Spleen (tissue), 11 donors: ENCODE measurements around the gene CNTD1. TPM values are rescaled to one million over a fixed set of nuclear protein-coding genes. Genes with fewer than 3 reads are reported as not detected.
A peak's percentile ranks its signal among the peaks of the same experiment; 100 is the strongest.

ENCODE experiments used
- DNase-seq: peaks from one replicate; pipeline ENCODE4 v3.0.0-alpha.2; 2020
- H3K27ac ChIP-seq, 8 donors: fragments of 200-600 bp; sonication (generic) in 7 of 8; 1 replicate in 4 of 8; 2 replicates in 4 of 8; pipeline versions ENCODE4 v1.5.0 to v1.8.0; 2016 to 2021; ENCODE audit warnings: inconsistent platforms in 4 of 8, mild to moderate bottlenecking in 4 of 8, moderate library complexity in 1 of 8
- H3K27me3 ChIP-seq, 7 donors: fragments of 200-600 bp; sonication (generic) in 6 of 7; replicated peaks in 1 of 7; 1 replicate in 4 of 7; 2 replicates in 3 of 7; pipeline versions ENCODE4 v1.5.0 to v1.8.0; 2016 to 2021; ENCODE audit warnings: inconsistent platforms in 3 of 7, mild to moderate bottlenecking in 1 of 7
- H3K36me3 ChIP-seq, 6 donors: fragments of 200-600 bp; sonication (generic) in 5 of 6; 1 replicate in 4 of 6; 2 replicates in 2 of 6; pipeline versions ENCODE4 v1.5.0 to v1.8.0; 2016 to 2021; ENCODE audit warnings: inconsistent platforms in 2 of 6
- H3K4me1 ChIP-seq, 6 donors: fragments of 200-600 bp; sonication (generic) in 5 of 6; 1 replicate in 3 of 6; 2 replicates in 3 of 6; pipeline versions ENCODE4 v1.5.0 to v1.8.0; 2016 to 2021; ENCODE audit warnings: inconsistent platforms in 3 of 6
- H3K4me3 ChIP-seq, 8 donors: fragments of 200-600 bp; sonication (generic) in 7 of 8; 1 replicate in 4 of 8; 2 replicates in 4 of 8; pipeline versions ENCODE4 v1.5.0 to v1.8.0; 2016 to 2021; ENCODE audit warnings: inconsistent platforms in 4 of 8, mild to moderate bottlenecking in 4 of 8, moderate library complexity in 2 of 8
- H3K9me3 ChIP-seq, 8 donors: fragments of 200-600 bp; sonication (generic) in 7 of 8; 1 replicate in 4 of 8; 2 replicates in 4 of 8; pipeline versions ENCODE4 v1.5.0 to v1.8.0; 2016 to 2021; ENCODE audit warnings: inconsistent platforms in 4 of 8
- POLR2A ChIP-seq, 3 donors: fragments of 450-650 bp; IDR thresholded peaks; one replicate each; pipeline ENCODE4 v1.5.1; 2017; ENCODE audit warnings: antibody characterized with exemption in 3 of 3, mild to moderate bottlenecking in 1 of 3
- POLR2AphosphoS5 ChIP-seq, 3 donors: sonication (generic); formaldehyde crosslinking; IDR thresholded peaks; one replicate each; pipeline ENCODE4 v1.5.1; 2017; ENCODE audit warnings: antibody characterized with exemption in 3 of 3
- WGBS, 5 donors: extraction: QIAGEN DNeasy Blood & Tissue Kit in 3 of 5; methylation state at CpG; one replicate each; pipeline versions ENCODE4 v1.1.5 to v1.1.7; 2013 to 2018; 5-methylcytosine and 5-hydroxymethylcytosine counted together
- intact Hi-C: fragments of 100-400 bp; cut with DNase I; formaldehyde crosslinking; loops from one replicate; pipeline ENCODE4 v1.15.0; 2023; ENCODE audit warnings: low total_unique reads
- polyA plus RNA-seq, 3 donors: library from polyadenylated mRNA; stranded (reverse); fragments of 200-250 nt; gene quantifications; one replicate each; pipeline ENCODE4 v1.2.1, GENCODE V29; 2013
- total RNA-seq, 7 donors: library from RNA; depleted of rRNA in 3 of 7; stranded (reverse); fragments of >200 nt in 3 of 7; fragmentation: NEBNext Ultra II Directional in 4 of 7; extraction: Animal tissue kit (Norgen Biotek cat#: 25700) in 4 of 7; gene quantifications; one replicate each; pipeline versions ENCODE4 v1.1.0 to v1.2.1, GENCODE V29; 2016 to 2021
- TF ChIP-seq, protein P1 (sequence below), 11 experiments: fragments of 200-600 bp in 7 of 11; fragments of 450-650 bp in 4 of 11; sonication (generic) in 4 of 11; IDR thresholded peaks in 8 of 11; conservative IDR thresholded peaks in 3 of 11; 1 replicate in 7 of 11; 2 replicates in 4 of 11; pipeline versions ENCODE4 v1.4.0 to v1.8.0; 2016 to 2021; ENCODE audit warnings: antibody characterized with exemption in 11 of 11, inconsistent platforms in 4 of 11, mild to moderate bottlenecking in 1 of 11
- donor health status: healthy with polysubstance abuse.
- donor health status: DM: no; HTN: no; CAD: no; lungs with moderate emphysema.
- donor health status: DM: no; HTN: no; CAD: no.
- donor health status: Bipolar disorder and iron deficiency.
- donor health status: healthy.
- donor health status: DM: no; HTN: no; CAD: no.
- donor health status: DM: yes; HTN: yes; CAD: no.

Gene CNTD1
- total and polyA plus RNA-seq, 10 donors = 0.17 to 0.26 (median 0.24) TPM; not detected in 7

GRCh38 chr17:42817866-42818265, 19.2 kb downstream of the CNTD1 start:
- Histone ChIP-seq H3K9me3 (no peaks in the 10 kb centered on the region), H3K36me3 (peaks cover 13 to 100% (median 93%) of the 10 kb centered on the region in 6 donors), H3K4me3 (no peak overlapping the region), H3K27me3 (no peaks in the 10 kb centered on the region), H3K27ac (peak overlapping the region in 1 of 8 donors; percentile 43), H3K4me1 (peaks cover 2 to 55% (median 23%) of the 10 kb centered on the region in 6 donors)
- DNase-seq = no peak
- intact Hi-C loops = loop anchor here (10.0 kb wide), 1 partner anchor 103 kb away; no protein-coding TSS in a partner anchor
- 48 to 67% (median 62%) methylated on average over 1 of the region's 1 CpG for WGBS, 5 donors
- TF ChIP-seq, protein P1, sequence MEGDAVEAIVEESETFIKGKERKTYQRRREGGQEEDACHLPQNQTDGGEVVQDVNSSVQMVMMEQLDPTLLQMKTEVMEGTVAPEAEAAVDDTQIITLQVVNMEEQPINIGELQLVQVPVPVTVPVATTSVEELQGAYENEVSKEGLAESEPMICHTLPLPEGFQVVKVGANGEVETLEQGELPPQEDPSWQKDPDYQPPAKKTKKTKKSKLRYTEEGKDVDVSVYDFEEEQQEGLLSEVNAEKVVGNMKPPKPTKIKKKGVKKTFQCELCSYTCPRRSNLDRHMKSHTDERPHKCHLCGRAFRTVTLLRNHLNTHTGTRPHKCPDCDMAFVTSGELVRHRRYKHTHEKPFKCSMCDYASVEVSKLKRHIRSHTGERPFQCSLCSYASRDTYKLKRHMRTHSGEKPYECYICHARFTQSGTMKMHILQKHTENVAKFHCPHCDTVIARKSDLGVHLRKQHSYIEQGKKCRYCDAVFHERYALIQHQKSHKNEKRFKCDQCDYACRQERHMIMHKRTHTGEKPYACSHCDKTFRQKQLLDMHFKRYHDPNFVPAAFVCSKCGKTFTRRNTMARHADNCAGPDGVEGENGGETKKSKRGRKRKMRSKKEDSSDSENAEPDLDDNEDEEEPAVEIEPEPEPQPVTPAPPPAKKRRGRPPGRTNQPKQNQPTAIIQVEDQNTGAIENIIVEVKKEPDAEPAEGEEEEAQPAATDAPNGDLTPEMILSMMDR (IDR thresholded peaks at IDR 0.05 in 8 of 11, conservative IDR thresholded peaks at IDR 0.05 in 3 of 11) = no peak
- TF ChIP-seq POLR2A (IDR thresholded peaks at IDR 0.05) (no peak), POLR2AphosphoS5 (IDR thresholded peaks at IDR 0.05) (no peak)

GRCh38 chr17:42818379-42818778, 19.7 kb downstream of the CNTD1 start:
- TF ChIP-seq, protein P1 (IDR thresholded peaks at IDR 0.05 in 8 of 11, conservative IDR thresholded peaks at IDR 0.05 in 3 of 11) = no peak
- peak in 1 of 3 donors; percentile 23 for TF ChIP-seq POLR2AphosphoS5 (IDR thresholded peaks at IDR 0.05)
- 81 to 90% (median 84%) methylated on average over 3 to 5 of the region's 5 CpGs for WGBS, 5 donors
- H3K27ac ChIP-seq = peak overlapping the region in 1 of 8 donors; percentile 43
- no peak overlapping the region for H3K4me3 ChIP-seq
- peaks cover 7 to 60% (median 28%) of the 10 kb centered on the region in 6 donors for H3K4me1 ChIP-seq
- no peak for DNase-seq
- intact Hi-C loops = loop anchor here (10.0 kb wide), 1 partner anchor 104 kb away; no protein-coding TSS in a partner anchor
- peaks cover 11 to 100% (median 88%) of the 10 kb centered on the region in 6 donors for H3K36me3 ChIP-seq
- H3K9me3 ChIP-seq = no peaks in the 10 kb centered on the region
- H3K27me3 ChIP-seq = no peaks in the 10 kb centered on the region

- TF ChIP-seq, protein P1 (IDR thresholded peaks at IDR 0.05 in 8 of 11, conservative IDR thresholded peaks at IDR 0.05 in 3 of 11) = peak in 9 of 11 experiments; percentile 31 to 75 (median 65)
- TF ChIP-seq POLR2AphosphoS5 (IDR thresholded peaks at IDR 0.05) = no peak
- intact Hi-C loops = loop anchor here (10.0 kb wide), 1 partner anchor 105 kb away; no protein-coding TSS in a partner anchor
- Histone ChIP-seq H3K4me3 (no peak overlapping the region), H3K27ac (no peak overlapping the region), H3K27me3 (no peaks in the 10 kb centered on the region), H3K9me3 (no peaks in the 10 kb centered on the region), H3K4me1 (peaks cover 8 to 65% (median 32%) of the 10 kb centered on the region in 6 donors), H3K36me3 (peaks cover 10 to 83% (median 71%) of the 10 kb centered on the region in 6 donors)
- peak; percentile 83 for DNase-seq
- WGBS, 5 donors = 30 to 42% (median 40%) methylated on average over 2 of the region's 2 CpGs
Observed at GRCh38 chr17:42819939-42820535, 21.4 kb downstream of the CNTD1 start.

- TF ChIP-seq POLR2A (IDR thresholded peaks at IDR 0.05) (no peak), POLR2AphosphoS5 (IDR thresholded peaks at IDR 0.05) (no peak)
- TF ChIP-seq, protein P1 (IDR thresholded peaks at IDR 0.05 in 8 of 11, conservative IDR thresholded peaks at IDR 0.05 in 3 of 11) = no peak
- DNase-seq = no peak
- Histone ChIP-seq H3K27ac (no peak overlapping the region), H3K9me3 (no peaks in the 10 kb centered on the region), H3K4me1 (peaks cover 8 to 54% (median 28%) of the 10 kb centered on the region in 6 donors), H3K27me3 (no peaks in the 10 kb centered on the region), H3K4me3 (no peak overlapping the region), H3K36me3 (peaks cover 5 to 72% (median 60%) of the 10 kb centered on the region in 6 donors)
- 93 to 99% (median 96%) methylated on average over 7 of the region's 7 CpGs for WGBS, 5 donors
- intact Hi-C loops = no loop called here
Observed at GRCh38 chr17:42821176-42821575, 22.5 kb downstream of the CNTD1 start.
